WTC11 (cell line): ENCODE measurements around the gene OSCAR.

Experiments used
- IRF2 ChIP-seq: sonication (generic); formaldehyde crosslinking; IDR thresholded peaks from 2 replicates; pipeline ENCODE4 v1.8.0; 2022; ENCODE audit warnings: low read depth, missing genetic modification reagents, borderline replicate concordance
- JUN ChIP-seq: sonication (generic); formaldehyde crosslinking; IDR thresholded peaks from 2 replicates; pipeline ENCODE4 v1.8.0; 2023; ENCODE audit warnings: mild to moderate bottlenecking, missing genetic modification reagents
- NR3C1 ChIP-seq: sonication (generic); formaldehyde crosslinking; conservative IDR thresholded peaks from 2 replicates; pipeline ENCODE4 v1.8.1; 2023; ENCODE audit warnings: low read depth, mild to moderate bottlenecking, missing genetic modification reagents
- ZNF121 ChIP-seq: sonication (generic); formaldehyde crosslinking; IDR thresholded peaks from 2 replicates; pipeline ENCODE4 v1.8.0; 2023; ENCODE audit warnings: missing genetic modification reagents
- TF ChIP-seq, protein P1 (sequence below): fragments of 200-600 bp; IDR thresholded peaks from 2 replicates; pipeline ENCODE4 v1.8.0; 2022; ENCODE audit warnings: antibody characterized with exemption
- TF ChIP-seq, protein P2 (sequence below): sonication (generic); formaldehyde crosslinking; IDR thresholded peaks from 2 replicates; pipeline ENCODE4 v1.8.0; 2022; ENCODE audit warnings: mild to moderate bottlenecking, missing genetic modification reagents
- TF ChIP-seq, protein P3 (sequence below): fragments of 250-450 bp; sonication (Bioruptor Pico); IDR thresholded peaks from 2 replicates; pipeline ENCODE4 v1.9.0; 2021; ENCODE audit warnings: mild to moderate bottlenecking

DNA sequence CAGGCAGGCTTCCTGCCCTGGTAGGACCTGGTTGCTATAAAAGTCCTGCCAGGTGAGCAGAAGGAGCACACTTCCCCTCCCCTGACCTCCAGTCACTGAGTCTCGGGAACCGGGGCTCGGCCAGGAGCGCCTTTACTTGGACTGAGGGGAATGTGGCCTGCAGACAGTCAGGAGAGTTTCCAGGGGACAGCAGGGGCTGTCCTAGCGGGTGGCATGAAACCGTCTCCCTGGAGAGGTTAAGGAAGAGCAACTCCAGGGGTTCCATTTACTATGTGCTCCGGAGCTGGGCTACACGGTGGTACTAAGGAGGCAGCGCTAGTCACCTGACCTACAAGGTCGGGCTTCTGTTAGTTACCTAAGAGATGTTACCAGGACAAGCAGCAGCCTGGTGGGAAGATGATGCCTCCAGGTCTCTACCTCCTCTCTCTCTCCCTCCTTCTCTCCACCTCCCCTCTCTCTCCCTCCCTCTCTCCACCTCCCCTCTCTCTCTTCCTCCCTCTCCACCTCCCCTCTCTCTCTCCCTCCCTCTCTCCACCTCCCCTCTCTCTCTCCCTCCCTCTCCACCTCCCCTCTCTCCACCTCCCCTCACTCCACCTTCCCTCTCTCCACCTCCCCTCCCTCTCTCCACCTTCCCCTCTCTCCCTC is 32.8 kb upstream of the OSCAR start:
- TF ChIP-seq, protein P1, sequence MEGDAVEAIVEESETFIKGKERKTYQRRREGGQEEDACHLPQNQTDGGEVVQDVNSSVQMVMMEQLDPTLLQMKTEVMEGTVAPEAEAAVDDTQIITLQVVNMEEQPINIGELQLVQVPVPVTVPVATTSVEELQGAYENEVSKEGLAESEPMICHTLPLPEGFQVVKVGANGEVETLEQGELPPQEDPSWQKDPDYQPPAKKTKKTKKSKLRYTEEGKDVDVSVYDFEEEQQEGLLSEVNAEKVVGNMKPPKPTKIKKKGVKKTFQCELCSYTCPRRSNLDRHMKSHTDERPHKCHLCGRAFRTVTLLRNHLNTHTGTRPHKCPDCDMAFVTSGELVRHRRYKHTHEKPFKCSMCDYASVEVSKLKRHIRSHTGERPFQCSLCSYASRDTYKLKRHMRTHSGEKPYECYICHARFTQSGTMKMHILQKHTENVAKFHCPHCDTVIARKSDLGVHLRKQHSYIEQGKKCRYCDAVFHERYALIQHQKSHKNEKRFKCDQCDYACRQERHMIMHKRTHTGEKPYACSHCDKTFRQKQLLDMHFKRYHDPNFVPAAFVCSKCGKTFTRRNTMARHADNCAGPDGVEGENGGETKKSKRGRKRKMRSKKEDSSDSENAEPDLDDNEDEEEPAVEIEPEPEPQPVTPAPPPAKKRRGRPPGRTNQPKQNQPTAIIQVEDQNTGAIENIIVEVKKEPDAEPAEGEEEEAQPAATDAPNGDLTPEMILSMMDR: no peak
- TF ChIP-seq NR3C1 (CRISPR knock-in tag) (no peak), ZNF121 (CRISPR knock-in tag) (no peak), IRF2 (CRISPR knock-in tag) (no peak), JUN (CRISPR knock-in tag) (no peak)
- TF ChIP-seq, protein P2, sequence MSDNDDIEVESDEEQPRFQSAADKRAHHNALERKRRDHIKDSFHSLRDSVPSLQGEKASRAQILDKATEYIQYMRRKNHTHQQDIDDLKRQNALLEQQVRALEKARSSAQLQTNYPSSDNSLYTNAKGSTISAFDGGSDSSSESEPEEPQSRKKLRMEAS: no peak
- TF ChIP-seq, protein P3, sequence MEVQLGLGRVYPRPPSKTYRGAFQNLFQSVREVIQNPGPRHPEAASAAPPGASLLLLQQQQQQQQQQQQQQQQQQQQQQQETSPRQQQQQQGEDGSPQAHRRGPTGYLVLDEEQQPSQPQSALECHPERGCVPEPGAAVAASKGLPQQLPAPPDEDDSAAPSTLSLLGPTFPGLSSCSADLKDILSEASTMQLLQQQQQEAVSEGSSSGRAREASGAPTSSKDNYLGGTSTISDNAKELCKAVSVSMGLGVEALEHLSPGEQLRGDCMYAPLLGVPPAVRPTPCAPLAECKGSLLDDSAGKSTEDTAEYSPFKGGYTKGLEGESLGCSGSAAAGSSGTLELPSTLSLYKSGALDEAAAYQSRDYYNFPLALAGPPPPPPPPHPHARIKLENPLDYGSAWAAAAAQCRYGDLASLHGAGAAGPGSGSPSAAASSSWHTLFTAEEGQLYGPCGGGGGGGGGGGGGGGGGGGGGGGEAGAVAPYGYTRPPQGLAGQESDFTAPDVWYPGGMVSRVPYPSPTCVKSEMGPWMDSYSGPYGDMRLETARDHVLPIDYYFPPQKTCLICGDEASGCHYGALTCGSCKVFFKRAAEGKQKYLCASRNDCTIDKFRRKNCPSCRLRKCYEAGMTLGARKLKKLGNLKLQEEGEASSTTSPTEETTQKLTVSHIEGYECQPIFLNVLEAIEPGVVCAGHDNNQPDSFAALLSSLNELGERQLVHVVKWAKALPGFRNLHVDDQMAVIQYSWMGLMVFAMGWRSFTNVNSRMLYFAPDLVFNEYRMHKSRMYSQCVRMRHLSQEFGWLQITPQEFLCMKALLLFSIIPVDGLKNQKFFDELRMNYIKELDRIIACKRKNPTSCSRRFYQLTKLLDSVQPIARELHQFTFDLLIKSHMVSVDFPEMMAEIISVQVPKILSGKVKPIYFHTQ (CRISPR knock-in tag): no peak
